ENCODE measurements around the gene CADPS2.

CADPS2 gene

GRCh38 chr7:122556219-122556618, 330.0 kb downstream of the CADPS2 start:
- Histone ChIP-seq H4K20me1 (no peaks in the 10 kb centered on the region), H3K4me1 (no peaks in the 10 kb centered on the region), H3K4me3 (no peak overlapping the region), H3K4me2 (no peak overlapping the region), H3K27ac (no peak overlapping the region), H3K36me3 (no peaks in the 10 kb centered on the region), H3K27me3 (no peaks in the 10 kb centered on the region), H3K9me3 (no peaks in the 10 kb centered on the region), H3K9ac (no peak overlapping the region)
- TF ChIP-seq Cebpa-rat (IDR thresholded peaks at IDR 0.05): no peak

- H3K36me3 ChIP-seq: no peaks in the 10 kb centered on the region
- no peak overlapping the region for H3K27ac ChIP-seq
- H3K9ac ChIP-seq: no peak overlapping the region
- no peaks in the 10 kb centered on the region for H4K20me1 ChIP-seq
- H3K4me1 ChIP-seq: no peaks in the 10 kb centered on the region
- TF ChIP-seq Cebpa-rat (IDR thresholded peaks at IDR 0.05): no peak
- no peaks in the 10 kb centered on the region for H3K27me3 ChIP-seq
- no peak overlapping the region for H3K4me2 ChIP-seq
- H3K9me3 ChIP-seq: no peaks in the 10 kb centered on the region
- no peak overlapping the region for H3K4me3 ChIP-seq
Observed at GRCh38 chr7:122553761-122554160, 332.5 kb downstream of the CADPS2 start.

DNA sequence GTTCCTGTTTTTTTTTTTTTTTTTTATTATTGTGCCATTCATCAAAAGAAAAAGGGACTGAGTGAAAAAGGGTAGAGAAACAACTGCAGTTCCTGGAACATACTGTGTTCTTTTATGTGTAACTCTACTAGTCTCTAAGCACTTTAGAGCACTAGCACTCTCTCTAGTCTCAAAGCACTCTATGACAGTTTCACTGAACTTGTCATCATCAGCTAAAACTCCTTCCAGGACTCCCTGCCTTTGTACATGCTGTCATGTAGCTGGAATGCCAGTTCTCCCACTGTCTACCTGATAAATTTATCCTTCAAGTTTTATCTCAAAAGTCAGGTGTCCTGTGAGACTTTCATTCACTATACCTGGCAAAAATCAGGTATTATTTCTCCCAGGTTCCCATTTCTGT, 333.5 kb downstream of the CADPS2 start:
- no peak overlapping the region for H3K9ac ChIP-seq
- no peaks in the 10 kb centered on the region for H3K27me3 ChIP-seq
- H3K4me2 ChIP-seq: no peak overlapping the region
- H3K27ac ChIP-seq: no peak overlapping the region
- no peaks in the 10 kb centered on the region for H3K36me3 ChIP-seq
- H4K20me1 ChIP-seq: no peaks in the 10 kb centered on the region
- H3K4me1 ChIP-seq: no peaks in the 10 kb centered on the region; the same call in 1 of the 2 replicates
- TF ChIP-seq Cebpa-rat (IDR thresholded peaks at IDR 0.05): no peak
- no peaks in the 10 kb centered on the region for H3K9me3 ChIP-seq
- no peak overlapping the region for H3K4me3 ChIP-seq

GRCh38 chr7:122550545-122550944, 335.7 kb downstream of the CADPS2 start:
- Histone ChIP-seq H3K27ac (no peak overlapping the region), H3K4me3 (no peak overlapping the region), H3K36me3 (no peaks in the 10 kb centered on the region), H3K4me1 (no peaks in the 10 kb centered on the region; the same call in 1 of the 2 replicates), H4K20me1 (no peaks in the 10 kb centered on the region), H3K9me3 (no peaks in the 10 kb centered on the region), H3K4me2 (no peak overlapping the region), H3K9ac (no peak overlapping the region), H3K27me3 (no peaks in the 10 kb centered on the region)
- no peak for TF ChIP-seq Cebpa-rat (IDR thresholded peaks at IDR 0.05)

GRCh38 chr7:122549578-122549977, 336.7 kb downstream of the CADPS2 start:
- Histone ChIP-seq H3K27me3 (no peaks in the 10 kb centered on the region), H3K9me3 (no peaks in the 10 kb centered on the region), H3K36me3 (no peaks in the 10 kb centered on the region), H3K27ac (no peak overlapping the region), H3K9ac (no peak overlapping the region), H3K4me3 (no peak overlapping the region), H4K20me1 (no peaks in the 10 kb centered on the region), H3K4me2 (no peak overlapping the region), H3K4me1 (peaks cover 4% of the 10 kb centered on the region; the same call in 1 of the 2 replicates)
- no peak for TF ChIP-seq Cebpa-rat (IDR thresholded peaks at IDR 0.05)

DNA sequence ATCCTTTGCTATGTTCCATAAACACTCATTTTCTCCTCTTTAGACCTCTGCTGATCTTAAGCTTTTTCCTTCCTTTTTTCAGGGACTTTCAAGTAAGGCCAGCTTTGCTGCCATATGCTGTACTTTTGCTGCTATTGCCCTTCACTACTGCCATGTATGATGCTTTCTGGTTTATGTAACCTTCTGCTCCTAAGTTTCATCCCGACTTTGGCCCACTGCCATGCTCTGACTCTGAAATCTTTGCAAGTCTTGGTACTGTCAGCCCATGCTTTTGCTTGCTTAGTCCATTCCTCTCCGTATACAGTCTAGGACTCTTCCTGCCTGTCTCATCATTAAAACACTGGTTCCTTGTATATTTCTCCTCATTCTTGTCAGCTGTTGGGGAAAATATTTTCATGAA, 339.8 kb downstream of the CADPS2 start:
- Histone ChIP-seq H4K20me1 (no peaks in the 10 kb centered on the region), H3K4me1 (peaks cover 9% of the 10 kb centered on the region; the same call in 1 of the 2 replicates), H3K36me3 (no peaks in the 10 kb centered on the region), H3K27ac (no peak overlapping the region), H3K9me3 (no peaks in the 10 kb centered on the region), H3K4me3 (no peak overlapping the region), H3K9ac (no peak overlapping the region), H3K4me2 (no peak overlapping the region), H3K27me3 (no peaks in the 10 kb centered on the region)
- no peak for TF ChIP-seq Cebpa-rat (IDR thresholded peaks at IDR 0.05)

DNA sequence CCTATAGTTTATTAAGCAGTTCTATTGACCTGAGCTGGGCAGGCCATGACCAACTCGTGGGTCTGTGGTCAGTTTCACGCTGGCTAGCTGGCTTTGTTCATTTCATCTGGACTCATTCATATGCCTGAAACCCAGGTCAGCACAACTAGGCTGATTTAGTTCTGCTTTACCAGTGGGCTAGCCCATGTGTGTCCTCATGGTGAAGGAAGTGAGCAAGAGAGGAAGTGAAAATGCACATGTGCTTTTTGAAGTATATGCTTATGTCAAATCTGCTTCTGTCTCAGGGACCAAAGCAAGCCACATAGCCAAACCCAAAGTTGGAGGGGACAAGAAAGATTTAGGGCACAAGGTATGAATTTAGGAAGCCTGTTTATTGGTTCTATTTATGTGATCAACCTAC, 341.8 kb downstream of the CADPS2 start:
- Histone ChIP-seq H3K27me3 (no peaks in the 10 kb centered on the region), H3K36me3 (no peaks in the 10 kb centered on the region), H3K9me3 (no peaks in the 10 kb centered on the region), H3K9ac (no peak overlapping the region), H3K4me1 (peaks cover 9% of the 10 kb centered on the region; the same call in 1 of the 2 replicates), H4K20me1 (no peaks in the 10 kb centered on the region), H3K4me2 (no peak overlapping the region), H3K4me3 (no peak overlapping the region), H3K27ac (no peak overlapping the region)
- TF ChIP-seq Cebpa-rat (IDR thresholded peaks at IDR 0.05): no peak

GRCh38 chr7:122543891-122544290, 342.4 kb downstream of the CADPS2 start:
- no peak overlapping the region for H3K9ac ChIP-seq
- H3K4me3 ChIP-seq: no peak overlapping the region
- H3K9me3 ChIP-seq: no peaks in the 10 kb centered on the region
- peaks cover 9% of the 10 kb centered on the region; the same call in 1 of the 2 replicates for H3K4me1 ChIP-seq
- no peak overlapping the region for H3K27ac ChIP-seq
- no peaks in the 10 kb centered on the region for H3K36me3 ChIP-seq
- H3K27me3 ChIP-seq: no peaks in the 10 kb centered on the region
- no peak overlapping the region for H3K4me2 ChIP-seq
- H4K20me1 ChIP-seq: no peaks in the 10 kb centered on the region
- no peak for TF ChIP-seq Cebpa-rat (IDR thresholded peaks at IDR 0.05)

DNA sequence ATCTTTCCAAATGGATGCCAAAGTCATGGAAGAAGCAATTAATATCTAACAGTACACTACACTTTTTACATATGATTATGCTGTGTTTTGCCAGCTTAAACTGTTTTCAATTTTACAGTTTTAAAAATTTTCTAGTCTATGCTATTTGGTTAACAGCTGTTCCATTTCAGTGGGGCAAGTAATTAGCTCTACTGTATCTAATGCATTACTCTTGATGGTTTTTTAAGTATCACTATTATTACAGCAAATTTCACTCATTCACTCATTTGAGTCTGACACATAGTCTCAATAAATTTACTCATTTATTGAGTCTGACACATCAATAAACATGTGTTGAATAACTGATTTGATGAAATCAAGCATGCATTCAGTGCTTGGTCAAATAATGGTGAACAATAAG, 343.1 kb downstream of the CADPS2 start:
- no peak overlapping the region for H3K9ac ChIP-seq
- no peaks in the 10 kb centered on the region for H4K20me1 ChIP-seq
- no peaks in the 10 kb centered on the region for H3K36me3 ChIP-seq
- H3K4me2 ChIP-seq: no peak overlapping the region
- H3K4me1 ChIP-seq: peaks cover 9% of the 10 kb centered on the region; the same call in 1 of the 2 replicates
- no peak overlapping the region for H3K27ac ChIP-seq
- no peak for TF ChIP-seq Cebpa-rat (IDR thresholded peaks at IDR 0.05)
- no peaks in the 10 kb centered on the region for H3K27me3 ChIP-seq
- no peak overlapping the region for H3K4me3 ChIP-seq
- no peaks in the 10 kb centered on the region for H3K9me3 ChIP-seq

GRCh38 chr7:122535086-122535485, 351.2 kb downstream of the CADPS2 start:
- H3K36me3 ChIP-seq: no peaks in the 10 kb centered on the region
- H3K9ac ChIP-seq: no peak overlapping the region
- H3K4me1 ChIP-seq: no peaks in the 10 kb centered on the region
- H4K20me1 ChIP-seq: no peaks in the 10 kb centered on the region
- no peak overlapping the region for H3K27ac ChIP-seq
- H3K9me3 ChIP-seq: no peaks in the 10 kb centered on the region
- H3K4me2 ChIP-seq: no peak overlapping the region
- no peak for TF ChIP-seq Cebpa-rat (IDR thresholded peaks at IDR 0.05)
- H3K4me3 ChIP-seq: no peak overlapping the region
- H3K27me3 ChIP-seq: no peaks in the 10 kb centered on the region
